Natural killer cell (primary cell): ENCODE data around the gene MRPL34. TPM values are rescaled to one million over a fixed set of nuclear protein-coding genes. Genes with fewer than 3 reads are reported as not detected.

ENCODE experiments used
- ATAC-seq, 3 donors: fragments of 150-1000 bp in 2 of 3; fragments of 200-7000 bp in 1 of 3; cut with Tn5 transposase; 1 replicate in 1 of 3; 2 replicates in 2 of 3; pipeline ENCODE4 v1.10.0; 2021; ENCODE audit warnings: mild to moderate bottlenecking in 2 of 3, moderate library complexity in 2 of 3
- DNase-seq, 2 donors: peaks; one replicate each; pipeline versions ENCODE4 v3.0.0 to v3.0.0-alpha.2; 2013 to 2021; ENCODE audit warnings: mixed read lengths in 1 of 2
- H3K27ac ChIP-seq: one replicate; pipeline ENCODE4 v1.5.1; 2013; ENCODE audit warnings: mild to moderate bottlenecking, low read length
- H3K27me3 ChIP-seq: one replicate; pipeline ENCODE4 v1.6.1; 2013; ENCODE audit warnings: low read length; ENCODE audit not compliant: control insufficient read depth, insufficient read depth
- H3K36me3 ChIP-seq: one replicate; pipeline ENCODE4 v1.6.1; 2013; ENCODE audit warnings: low read length; ENCODE audit not compliant: control insufficient read depth, insufficient read depth
- H3K4me1 ChIP-seq: one replicate; pipeline ENCODE4 v1.6.1; 2013; ENCODE audit warnings: low read length; ENCODE audit not compliant: control insufficient read depth, insufficient read depth
- H3K4me3 ChIP-seq: one replicate; pipeline ENCODE4 v1.5.1; 2013; ENCODE audit warnings: low read length
- H3K9me3 ChIP-seq: one replicate; pipeline ENCODE4 v1.6.1; 2013; ENCODE audit warnings: low read length; ENCODE audit not compliant: control insufficient read depth, insufficient read depth
- H3K27ac Mint-ChIP-seq, 2 donors: one replicate each; pipeline ENCODE4 v1.8.0; 2022; ENCODE audit warnings: mild to moderate bottlenecking in 2 of 2, mixed read lengths in 2 of 2, moderate library complexity in 1 of 2
- H3K27me3 Mint-ChIP-seq, 2 donors: one replicate each; pipeline ENCODE4 v1.8.0; 2022; ENCODE audit warnings: low read depth in 2 of 2, mixed read lengths in 2 of 2
- H3K36me3 Mint-ChIP-seq: one replicate; pipeline ENCODE4 v1.8.0; 2022; ENCODE audit warnings: mixed read lengths
- H3K4me1 Mint-ChIP-seq, 2 donors: one replicate each; pipeline ENCODE4 v1.8.0; 2022; ENCODE audit warnings: mixed read lengths in 2 of 2
- H3K4me3 Mint-ChIP-seq: one replicate; pipeline ENCODE4 v1.8.0; 2022; ENCODE audit warnings: mild to moderate bottlenecking, moderate library complexity, mixed read lengths
- H3K9me3 Mint-ChIP-seq, 2 donors: one replicate each; pipeline ENCODE4 v1.8.0; 2022; ENCODE audit warnings: mixed read lengths in 2 of 2
- WGBS: methylation state at CpG from one replicate; pipeline ENCODE4 v1.1.7; 2013; ENCODE audit warnings: missing lambda C conversion rate; ENCODE audit not compliant: insufficient coverage; 5-methylcytosine and 5-hydroxymethylcytosine counted together
- intact Hi-C: fragments of 100-400 bp; cut with micrococcal nuclease; formaldehyde crosslinking; loops from one replicate; pipeline ENCODE4 v1.14.2; 2022
- total RNA-seq, 4 donors: library from RNA; stranded (reverse); fragments of 120-200 nt in 1 of 4; gene quantifications; one replicate each; pipeline versions ENCODE4 v1.2.3 to v1.2.4, GENCODE V29; 2013 to 2022
- TF ChIP-seq, protein P1 (sequence below): fragments of 200-600 bp; IDR thresholded peaks from one replicate; pipeline ENCODE4 v1.8.0; 2022; ENCODE audit warnings: antibody characterized with exemption

MRPL34 gene
- total RNA-seq, 3 donors from 2014 or later (not counting 1 experiment from before 2014, with no cell fraction given) = 26.9 to 40.8 (median 39.4) TPM

DNA sequence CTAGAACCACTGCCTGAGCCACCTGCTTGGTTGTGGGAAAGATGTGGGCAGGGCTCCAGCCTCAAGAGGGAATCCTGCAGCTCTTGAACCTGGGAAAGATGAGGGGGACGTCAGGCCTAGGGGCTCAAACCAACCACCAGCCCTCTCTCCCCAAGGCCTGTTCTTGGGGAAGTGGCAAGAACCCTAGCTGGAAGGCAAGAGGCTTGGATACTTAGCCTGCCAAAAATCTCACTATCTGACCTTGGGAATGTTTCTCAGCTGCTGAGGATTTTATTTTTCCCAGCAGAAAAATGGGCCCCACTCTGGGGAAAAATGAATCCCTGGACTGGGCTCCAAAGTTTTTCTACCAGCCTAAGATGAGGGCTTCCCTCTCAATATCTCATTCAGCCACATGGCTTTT is 45.7 kb upstream of the MRPL34 start:
- Mint-ChIP-seq H3K9me3 (no peaks in the 10 kb centered on the region), H3K4me3 (no peak overlapping the region), H3K36me3 (no peaks in the 10 kb centered on the region), H3K27me3 (peaks cover 0 to 3% of the 10 kb centered on the region in 2 donors), H3K4me1 (peaks cover 6% of the 10 kb centered on the region in 2 donors), H3K27ac (no peak overlapping the region)
- ATAC-seq = no peak
- WGBS = no CpG with 5 or more reads among the region's 1 CpG
- no peak overlapping the region for H3K4me3 ChIP-seq
- H3K27me3 ChIP-seq = no peaks in the 10 kb centered on the region
- no peak for DNase-seq
- H3K4me1 ChIP-seq = peaks cover 6% of the 10 kb centered on the region
- no peaks in the 10 kb centered on the region for H3K36me3 ChIP-seq
- TF ChIP-seq, protein P1, sequence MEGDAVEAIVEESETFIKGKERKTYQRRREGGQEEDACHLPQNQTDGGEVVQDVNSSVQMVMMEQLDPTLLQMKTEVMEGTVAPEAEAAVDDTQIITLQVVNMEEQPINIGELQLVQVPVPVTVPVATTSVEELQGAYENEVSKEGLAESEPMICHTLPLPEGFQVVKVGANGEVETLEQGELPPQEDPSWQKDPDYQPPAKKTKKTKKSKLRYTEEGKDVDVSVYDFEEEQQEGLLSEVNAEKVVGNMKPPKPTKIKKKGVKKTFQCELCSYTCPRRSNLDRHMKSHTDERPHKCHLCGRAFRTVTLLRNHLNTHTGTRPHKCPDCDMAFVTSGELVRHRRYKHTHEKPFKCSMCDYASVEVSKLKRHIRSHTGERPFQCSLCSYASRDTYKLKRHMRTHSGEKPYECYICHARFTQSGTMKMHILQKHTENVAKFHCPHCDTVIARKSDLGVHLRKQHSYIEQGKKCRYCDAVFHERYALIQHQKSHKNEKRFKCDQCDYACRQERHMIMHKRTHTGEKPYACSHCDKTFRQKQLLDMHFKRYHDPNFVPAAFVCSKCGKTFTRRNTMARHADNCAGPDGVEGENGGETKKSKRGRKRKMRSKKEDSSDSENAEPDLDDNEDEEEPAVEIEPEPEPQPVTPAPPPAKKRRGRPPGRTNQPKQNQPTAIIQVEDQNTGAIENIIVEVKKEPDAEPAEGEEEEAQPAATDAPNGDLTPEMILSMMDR = no peak
- no peak overlapping the region for H3K27ac ChIP-seq
- intact Hi-C loops = no loop called here
- no peaks in the 10 kb centered on the region for H3K9me3 ChIP-seq

DNA sequence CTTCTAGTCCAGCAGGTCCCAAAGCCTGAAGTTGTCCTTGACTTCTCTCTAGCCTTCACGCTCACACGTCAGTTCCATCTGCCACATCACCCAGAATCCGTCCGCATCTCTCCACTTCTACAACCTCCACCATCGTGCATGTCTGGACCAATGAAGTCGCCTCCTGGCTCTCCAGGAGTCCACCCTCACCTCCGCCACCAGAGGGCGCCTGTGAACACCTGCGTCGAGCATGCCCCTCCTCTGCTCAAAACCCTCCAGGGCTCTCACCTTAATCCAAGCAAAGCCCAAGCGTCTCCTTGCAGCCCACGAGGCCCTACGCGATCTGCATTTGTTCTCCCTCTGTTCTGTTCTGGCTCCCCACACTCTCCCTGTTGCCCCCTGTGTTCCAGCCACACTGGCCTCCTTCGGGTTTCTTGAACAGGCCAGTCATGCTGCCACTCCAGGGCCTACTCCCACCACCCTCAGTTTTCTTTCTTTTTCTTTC is 44.8 kb upstream of the MRPL34 start:
- Mint-ChIP-seq H3K27ac (no peak overlapping the region), H3K9me3 (no peaks in the 10 kb centered on the region), H3K36me3 (no peaks in the 10 kb centered on the region), H3K4me1 (peaks cover 6% of the 10 kb centered on the region in 2 donors), H3K4me3 (no peak overlapping the region), H3K27me3 (peaks cover 0 to 3% of the 10 kb centered on the region in 2 donors)
- H3K36me3 ChIP-seq = no peaks in the 10 kb centered on the region
- WGBS = 41% methylated on average over 15 of the region's 15 CpGs
- no peaks in the 10 kb centered on the region for H3K27me3 ChIP-seq
- ATAC-seq = peak; percentile 95 to 100 (median 100)
- no peak overlapping the region for H3K27ac ChIP-seq
- peak; percentile 81 to 95 for DNase-seq
- TF ChIP-seq, protein P1 = peak; percentile 85
- intact Hi-C loops = no loop called here
- no peak overlapping the region for H3K4me3 ChIP-seq
- H3K4me1 ChIP-seq = peaks cover 6% of the 10 kb centered on the region
- no peaks in the 10 kb centered on the region for H3K9me3 ChIP-seq

DNA sequence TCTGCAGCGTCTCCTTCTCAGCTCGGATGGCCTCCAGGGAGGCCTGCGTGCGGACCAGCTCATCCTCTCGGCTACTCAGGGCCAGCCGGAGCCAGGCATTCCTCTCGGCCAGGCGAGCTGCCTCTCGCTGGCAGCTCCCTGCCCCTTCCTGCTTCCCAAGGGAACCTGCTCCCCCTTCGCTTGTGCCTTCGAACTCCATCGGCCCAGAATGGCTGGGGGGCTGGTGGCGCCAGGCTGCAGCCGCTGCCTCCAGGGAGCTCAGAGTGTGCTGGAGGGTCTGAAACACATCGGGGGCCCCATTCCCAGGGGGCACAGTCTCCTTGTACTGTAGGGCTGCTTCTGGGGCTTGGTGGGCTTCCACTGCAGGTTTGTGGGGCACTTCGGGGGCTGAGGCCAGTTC is 43.1 kb upstream of the MRPL34 start:
- H3K4me1 Mint-ChIP-seq = peaks cover 15 to 16% of the 10 kb centered on the region in 2 donors
- H3K36me3 ChIP-seq = no peaks in the 10 kb centered on the region
- no peaks in the 10 kb centered on the region for H3K9me3 ChIP-seq
- DNase-seq (no peak), ATAC-seq (no peak)
- no peaks in the 10 kb centered on the region for H3K36me3 Mint-ChIP-seq
- H3K27me3 Mint-ChIP-seq = peaks cover 0 to 3% of the 10 kb centered on the region in 2 donors
- no peaks in the 10 kb centered on the region for H3K27me3 ChIP-seq
- H3K4me1 ChIP-seq = peaks cover 16% of the 10 kb centered on the region
- TF ChIP-seq, protein P1 = no peak
- 92% methylated on average over 16 of the region's 16 CpGs for WGBS
- H3K27ac ChIP-seq = no peak overlapping the region
- intact Hi-C loops = no loop called here
- H3K9me3 Mint-ChIP-seq = no peaks in the 10 kb centered on the region
- no peak overlapping the region for H3K4me3 Mint-ChIP-seq
- H3K27ac Mint-ChIP-seq = no peak overlapping the region
- no peak overlapping the region for H3K4me3 ChIP-seq
